Stomach (tissue), 4 donors: ENCODE measurements around the gene DUSP14.

Experiments used
- CTCF ChIP-seq, 7 experiments: fragments of 450-650 bp in 4 of 7; fragments of 200-600 bp in 3 of 7; sonication (generic) in 3 of 7; IDR thresholded peaks; one replicate each; pipeline ENCODE4 v1.5.1; 2016 to 2019; ENCODE audit warnings: antibody characterized with exemption in 7 of 7, control low read depth in 2 of 7, mild to moderate bottlenecking in 1 of 7
- POLR2A ChIP-seq, 4 donors: fragments of 450-650 bp; IDR thresholded peaks; one replicate each; pipeline ENCODE4 v1.6.1; 2016; ENCODE audit warnings: antibody characterized with exemption in 4 of 4, control low read depth in 2 of 4, mild to moderate bottlenecking in 1 of 4, moderate library complexity in 1 of 4
- POLR2AphosphoS5 ChIP-seq, 3 donors: sonication (generic); formaldehyde crosslinking; IDR thresholded peaks; one replicate each; pipeline ENCODE4 v1.6.1; 2016; ENCODE audit warnings: antibody characterized with exemption in 3 of 3

GRCh38 chr17:37463039-37463438 is 26.7 kb upstream of the DUSP14 start:
- TF ChIP-seq CTCF (IDR thresholded peaks at IDR 0.05) (no peak), POLR2A (IDR thresholded peaks at IDR 0.05) (no peak), POLR2AphosphoS5 (IDR thresholded peaks at IDR 0.05) (no peak)
